Loucy (cell line): ENCODE measurements around the gene PRXL2A.
A peak's percentile ranks its signal among the peaks of the same experiment; 100 is the strongest.

Experiments used
- H2AFZ ChIP-seq: fragments of 200-600 bp; sonication (generic); 2 replicates; pipeline ENCODE4 v1.6.0; 2016; ENCODE audit warnings: antibody characterized with exemption, mild to moderate bottlenecking, low read length, moderate library complexity
- H3F3A ChIP-seq: fragments of 200-600 bp; 2 replicates; pipeline ENCODE4 v1.6.0; 2016; ENCODE audit warnings: antibody characterized with exemption, low read depth, mild to moderate bottlenecking
- H3K27me3 ChIP-seq: fragments of 200-600 bp; sonication (generic); 2 replicates; pipeline ENCODE4 v1.6.1; 2014; ENCODE audit warnings: low read length, mild to moderate bottlenecking; ENCODE audit not compliant: insufficient read depth, poor library complexity, severe bottlenecking
- H3K36me3 ChIP-seq: fragments of 200-600 bp; sonication (generic); 2 replicates; pipeline ENCODE4 v1.6.1; 2016; ENCODE audit warnings: low read length; ENCODE audit not compliant: insufficient read depth
- H3K4me1 ChIP-seq: fragments of 200-600 bp; sonication (generic); 2 replicates; pipeline ENCODE4 v1.5.1; 2014; ENCODE audit warnings: low read length, mild to moderate bottlenecking; ENCODE audit not compliant: insufficient read depth, poor library complexity, severe bottlenecking
- H3K4me2 ChIP-seq: fragments of 200-600 bp; sonication (generic); 2 replicates; pipeline ENCODE4 v1.6.0; 2014; ENCODE audit warnings: antibody characterized with exemption, low read length, low read depth, mild to moderate bottlenecking; ENCODE audit not compliant: poor library complexity, severe bottlenecking
- H3K4me3 ChIP-seq: fragments of 200-600 bp; sonication (generic); 2 replicates; pipeline ENCODE4 v1.5.1; 2014; ENCODE audit warnings: low read length, mild to moderate bottlenecking, mixed read lengths; ENCODE audit not compliant: poor library complexity, severe bottlenecking
- H3K79me2 ChIP-seq: fragments of 200-600 bp; sonication (generic); 2 replicates; pipeline ENCODE4 v1.6.1; 2014; ENCODE audit warnings: low read length; ENCODE audit not compliant: insufficient read depth
- H3K9ac ChIP-seq: fragments of 200-600 bp; sonication (generic); 2 replicates; pipeline ENCODE4 v1.6.0; 2014; ENCODE audit warnings: mild to moderate bottlenecking, low read depth, low read length, moderate library complexity; ENCODE audit not compliant: poor library complexity, severe bottlenecking
- H3K9me2 ChIP-seq: fragments of 200-600 bp; sonication (generic); replicated peaks from 2 replicates; pipeline ENCODE4 v1.6.1; 2016; ENCODE audit warnings: low read depth, low read length, mixed read lengths
- H3K9me3 ChIP-seq: fragments of 200-600 bp; sonication (generic); 2 replicates; pipeline ENCODE4 v1.6.1; 2014; ENCODE audit warnings: mild to moderate bottlenecking, antibody characterized with exemption, low read length, low read depth; ENCODE audit not compliant: insufficient read depth
- H4K20me1 ChIP-seq: fragments of 200-600 bp; sonication (generic); 2 replicates; pipeline ENCODE4 v1.6.0; 2014; ENCODE audit warnings: antibody characterized with exemption, low read length, mild to moderate bottlenecking; ENCODE audit not compliant: insufficient read depth, poor library complexity, severe bottlenecking
- EZH2phosphoT487 ChIP-seq: fragments of 200-600 bp; IDR thresholded peaks from 2 replicates; pipeline ENCODE4 v1.6.1; 2018; ENCODE audit warnings: antibody characterized with exemption, mild to moderate bottlenecking, moderate library complexity, borderline replicate concordance
- TF ChIP-seq, protein P1 (sequence below): fragments of 200-600 bp; sonication (generic); conservative IDR thresholded peaks from 2 replicates; pipeline ENCODE4 v1.5.1; 2014; ENCODE audit warnings: mild to moderate bottlenecking, antibody characterized with exemption, low read length

The PRXL2A gene

DNA sequence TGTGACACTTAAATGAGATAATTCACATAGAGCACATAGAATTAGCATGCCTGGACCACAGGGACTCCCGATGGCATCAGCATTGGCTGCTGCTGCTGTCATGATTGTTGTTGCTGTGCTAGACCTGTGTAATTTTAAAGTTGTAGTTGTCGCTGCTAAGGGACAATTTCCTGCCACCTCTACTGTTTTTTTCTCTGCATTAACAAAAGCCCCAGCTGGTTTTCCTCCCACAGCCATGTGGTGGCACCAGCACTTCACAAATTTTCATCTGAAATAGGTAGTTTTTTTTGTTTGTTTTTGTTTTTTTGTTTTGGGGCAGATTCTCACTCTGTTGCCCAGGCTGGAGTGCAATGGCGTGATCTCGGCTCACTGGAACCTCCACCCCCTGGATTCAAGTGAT lies 25.4 kb upstream of the PRXL2A start:
- H3K9ac ChIP-seq, result no peak overlapping the region
- H3K27me3 ChIP-seq, result no peaks in the 10 kb centered on the region
- no peaks in the 10 kb centered on the region for H3K36me3 ChIP-seq
- TF ChIP-seq EZH2phosphoT487, result no peak
- TF ChIP-seq, protein P1, sequence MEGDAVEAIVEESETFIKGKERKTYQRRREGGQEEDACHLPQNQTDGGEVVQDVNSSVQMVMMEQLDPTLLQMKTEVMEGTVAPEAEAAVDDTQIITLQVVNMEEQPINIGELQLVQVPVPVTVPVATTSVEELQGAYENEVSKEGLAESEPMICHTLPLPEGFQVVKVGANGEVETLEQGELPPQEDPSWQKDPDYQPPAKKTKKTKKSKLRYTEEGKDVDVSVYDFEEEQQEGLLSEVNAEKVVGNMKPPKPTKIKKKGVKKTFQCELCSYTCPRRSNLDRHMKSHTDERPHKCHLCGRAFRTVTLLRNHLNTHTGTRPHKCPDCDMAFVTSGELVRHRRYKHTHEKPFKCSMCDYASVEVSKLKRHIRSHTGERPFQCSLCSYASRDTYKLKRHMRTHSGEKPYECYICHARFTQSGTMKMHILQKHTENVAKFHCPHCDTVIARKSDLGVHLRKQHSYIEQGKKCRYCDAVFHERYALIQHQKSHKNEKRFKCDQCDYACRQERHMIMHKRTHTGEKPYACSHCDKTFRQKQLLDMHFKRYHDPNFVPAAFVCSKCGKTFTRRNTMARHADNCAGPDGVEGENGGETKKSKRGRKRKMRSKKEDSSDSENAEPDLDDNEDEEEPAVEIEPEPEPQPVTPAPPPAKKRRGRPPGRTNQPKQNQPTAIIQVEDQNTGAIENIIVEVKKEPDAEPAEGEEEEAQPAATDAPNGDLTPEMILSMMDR, result peak; percentile 73
- no peaks in the 10 kb centered on the region for H4K20me1 ChIP-seq
- no peaks in the 10 kb centered on the region for H3K9me3 ChIP-seq
- peaks cover 3% of the 10 kb centered on the region for H3K4me1 ChIP-seq
- peak overlapping the region; percentile 81 for H2AFZ ChIP-seq
- no peaks in the 10 kb centered on the region for H3F3A ChIP-seq
- H3K4me2 ChIP-seq, result peak overlapping the region; percentile 61
- peak overlapping the region; percentile 48 for H3K4me3 ChIP-seq
- H3K79me2 ChIP-seq, result no peaks in the 10 kb centered on the region
- no peaks in the 10 kb centered on the region for H3K9me2 ChIP-seq

DNA sequence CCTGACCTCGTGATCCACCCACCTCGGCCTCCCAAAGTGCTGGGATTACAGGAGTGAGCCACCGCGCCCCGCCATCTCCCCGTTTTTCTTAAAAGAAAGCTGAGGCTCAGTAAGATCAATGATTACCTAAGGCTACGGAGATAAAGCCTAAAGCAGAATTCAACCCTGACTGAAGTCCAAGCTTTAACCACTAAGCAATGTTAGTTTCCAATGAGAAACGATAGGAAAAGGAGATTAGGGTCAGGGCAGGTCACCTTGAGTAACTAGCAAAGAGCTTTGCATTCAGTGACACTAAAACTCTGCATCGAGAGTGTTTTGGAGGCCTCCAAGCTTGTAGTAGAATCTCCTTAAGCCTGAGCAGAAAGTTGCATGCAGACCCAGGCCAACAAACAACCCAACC lies 17.6 kb upstream of the PRXL2A start:
- no peaks in the 10 kb centered on the region for H3K4me1 ChIP-seq
- no peaks in the 10 kb centered on the region for H3K9me3 ChIP-seq
- no peak overlapping the region for H2AFZ ChIP-seq
- no peaks in the 10 kb centered on the region for H3F3A ChIP-seq
- no peak overlapping the region for H3K4me2 ChIP-seq
- no peaks in the 10 kb centered on the region for H3K36me3 ChIP-seq
- no peaks in the 10 kb centered on the region for H3K79me2 ChIP-seq
- no peaks in the 10 kb centered on the region for H3K27me3 ChIP-seq
- no peak for TF ChIP-seq EZH2phosphoT487
- TF ChIP-seq, protein P1, result no peak
- H3K4me3 ChIP-seq, result no peak overlapping the region
- no peak overlapping the region for H3K9ac ChIP-seq
- no peaks in the 10 kb centered on the region for H3K9me2 ChIP-seq
- H4K20me1 ChIP-seq, result no peaks in the 10 kb centered on the region

DNA sequence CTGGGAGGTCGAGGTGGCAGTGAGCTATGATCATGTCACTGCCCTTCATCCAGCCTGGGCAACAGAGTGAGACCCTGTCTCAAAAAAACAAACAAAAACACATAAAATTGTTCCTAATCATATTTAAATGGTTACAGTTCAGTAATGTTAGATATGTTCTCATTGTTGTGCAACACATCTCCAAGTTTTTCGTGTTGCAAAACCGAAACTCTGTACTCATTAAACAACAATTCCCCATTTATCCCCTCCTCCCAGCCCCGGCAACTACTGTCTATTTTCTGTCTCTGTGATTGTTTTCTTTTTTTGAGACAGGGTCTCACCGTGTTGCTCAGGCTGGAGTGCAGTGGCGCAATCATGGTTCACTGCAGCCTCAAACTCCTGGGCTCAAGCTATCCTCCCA lies 16.1 kb upstream of the PRXL2A start:
- no peaks in the 10 kb centered on the region for H3F3A ChIP-seq

More for the DNA sequence above, 16.1 kb upstream of the PRXL2A start:
- Histone ChIP-seq H3K4me1 (no peaks in the 10 kb centered on the region), H2AFZ (no peak overlapping the region), H3K27me3 (no peaks in the 10 kb centered on the region), H3K9ac (no peak overlapping the region), H3K9me2 (no peaks in the 10 kb centered on the region), H3K36me3 (no peaks in the 10 kb centered on the region), H3K4me3 (no peak overlapping the region), H3K4me2 (no peak overlapping the region), H3K9me3 (no peaks in the 10 kb centered on the region), H3K79me2 (no peaks in the 10 kb centered on the region), H4K20me1 (no peaks in the 10 kb centered on the region)
- TF ChIP-seq, protein P1, result no peak
- no peak for TF ChIP-seq EZH2phosphoT487
